Stimulated activated effector memory CD8-positive, alpha-beta T cell treated with anti-CD3 and anti-CD28 coated beads, Interleukin-12 subunit alpha, Interleukin-12 subunit beta, amount 100 ng/mL, for 72 hours (primary cell): ENCODE data around the gene LGALS1.
"Not testable (repeated sequence)": the region's sequence is repeated elsewhere in the genome, so short reads cannot be mapped to it uniquely, and the experiment has no call there.

Source experiments
- ATAC-seq: fragments of 150-1000 bp; cut with Tn5 transposase; 2 replicates; pipeline ENCODE4 v1.10.0; 2021
- DNase-seq, 2 donors: peaks; one replicate each; pipeline ENCODE4 v3.0.0; 2021 to 2022; ENCODE audit warnings: low spot score in 2 of 2
- H3K27ac Mint-ChIP-seq: one replicate; pipeline ENCODE4 v1.8.0; 2022; ENCODE audit warnings: mild to moderate bottlenecking, mixed read lengths
- H3K36me3 Mint-ChIP-seq: one replicate; pipeline ENCODE4 v1.8.0; 2022; ENCODE audit warnings: mild to moderate bottlenecking, mixed read lengths
- H3K4me1 Mint-ChIP-seq: one replicate; pipeline ENCODE4 v1.8.0; 2022; ENCODE audit warnings: mixed read lengths
- H3K4me3 Mint-ChIP-seq: one replicate; pipeline ENCODE4 v1.8.0; 2022; ENCODE audit warnings: mild to moderate bottlenecking, mixed read lengths
- H3K9me3 Mint-ChIP-seq: one replicate; pipeline ENCODE4 v1.8.0; 2022; ENCODE audit warnings: mixed read lengths

Gene LGALS1

DNA sequence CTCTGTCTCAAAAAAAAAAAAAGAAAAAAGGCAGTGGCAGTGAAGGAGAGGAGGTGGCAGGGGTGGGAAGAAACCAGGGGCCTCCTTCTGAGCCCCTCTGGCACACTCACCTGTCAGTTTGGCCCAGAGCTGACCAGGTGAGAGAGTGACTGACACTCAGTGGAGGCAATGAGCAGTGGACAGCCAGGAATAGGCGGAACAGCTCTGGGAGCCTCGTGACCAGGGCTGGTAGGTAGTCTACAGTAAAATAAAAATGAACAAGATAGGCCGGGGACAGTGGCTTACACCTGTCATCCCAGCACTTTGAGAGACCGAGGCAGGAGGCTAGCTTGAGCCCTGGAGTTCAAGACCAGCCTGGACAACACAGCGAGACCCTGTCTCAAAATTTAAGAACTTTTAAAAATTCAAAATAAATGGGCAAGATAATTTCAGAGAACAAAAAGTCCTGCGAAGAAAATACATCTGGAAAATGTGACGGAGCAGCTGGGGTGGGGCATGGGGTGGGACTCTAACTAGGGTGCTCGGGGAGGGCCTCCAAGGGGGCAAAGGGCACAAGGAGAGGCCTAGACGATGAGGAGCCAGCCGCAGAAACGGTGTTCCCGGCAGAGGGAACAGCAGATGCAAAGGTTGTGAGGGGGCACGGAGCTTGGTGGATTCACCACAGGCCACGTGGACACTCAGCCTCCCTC is 20.7 kb upstream of the LGALS1 start:
- H3K9me3 Mint-ChIP-seq = no peaks in the 10 kb centered on the region
- peaks cover 77% of the 10 kb centered on the region for H3K36me3 Mint-ChIP-seq
- peak overlapping the region; percentile 83 for H3K27ac Mint-ChIP-seq
- ATAC-seq (no peak), DNase-seq (no peak)
- H3K4me1 Mint-ChIP-seq = peaks cover 21% of the 10 kb centered on the region
- H3K4me3 Mint-ChIP-seq = no peak overlapping the region

DNA sequence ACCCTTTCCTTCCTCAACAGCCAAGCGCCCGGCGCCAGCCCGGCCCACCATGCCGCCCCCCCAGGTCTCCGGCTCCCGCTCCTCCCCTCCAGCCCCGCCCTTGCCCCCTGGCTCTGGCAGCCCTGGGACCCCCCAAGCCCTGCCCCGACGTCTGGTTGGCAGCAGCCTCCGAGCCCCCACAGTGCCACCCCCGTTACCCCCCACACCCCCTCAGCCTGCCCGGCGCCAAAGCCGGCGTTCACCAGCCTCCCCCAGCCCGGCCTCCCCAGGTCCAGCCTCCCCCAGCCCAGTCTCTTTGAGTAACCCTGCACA is 20.2 kb upstream of the LGALS1 start:
- no peak for DNase-seq
- ATAC-seq = no peak
- Mint-ChIP-seq H3K4me3 (no peak overlapping the region), H3K9me3 (no peaks in the 10 kb centered on the region), H3K4me1 (peaks cover 26% of the 10 kb centered on the region), H3K27ac (no peak overlapping the region), H3K36me3 (peaks cover 72% of the 10 kb centered on the region)

DNA sequence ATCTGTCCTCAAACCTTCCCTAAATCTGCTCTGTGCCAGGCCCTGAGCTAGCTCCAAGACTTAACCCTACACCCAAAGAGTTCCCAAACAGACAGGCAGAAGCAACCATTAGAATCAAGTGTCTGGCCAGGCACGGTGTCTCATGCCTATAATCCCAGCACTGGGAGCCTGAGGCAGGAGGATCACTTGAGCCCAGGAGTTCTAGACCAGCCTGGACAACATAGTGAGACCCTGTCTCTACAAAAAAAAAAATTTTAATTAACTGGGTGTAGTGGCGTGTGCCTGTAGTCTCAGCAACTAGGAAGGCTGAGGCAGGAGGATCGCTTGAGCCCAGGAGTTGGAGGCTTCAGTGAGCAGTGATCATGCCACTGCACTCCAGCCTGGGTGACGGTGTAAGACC is 18.9 kb upstream of the LGALS1 start:
- not testable (repeated sequence) for H3K9me3 Mint-ChIP-seq, DNase-seq, H3K4me3 Mint-ChIP-seq, ATAC-seq
- Mint-ChIP-seq H3K27ac (peak overlapping the region; percentile 39), H3K36me3 (peaks cover 62% of the 10 kb centered on the region), H3K4me1 (peaks cover 40% of the 10 kb centered on the region)

DNA sequence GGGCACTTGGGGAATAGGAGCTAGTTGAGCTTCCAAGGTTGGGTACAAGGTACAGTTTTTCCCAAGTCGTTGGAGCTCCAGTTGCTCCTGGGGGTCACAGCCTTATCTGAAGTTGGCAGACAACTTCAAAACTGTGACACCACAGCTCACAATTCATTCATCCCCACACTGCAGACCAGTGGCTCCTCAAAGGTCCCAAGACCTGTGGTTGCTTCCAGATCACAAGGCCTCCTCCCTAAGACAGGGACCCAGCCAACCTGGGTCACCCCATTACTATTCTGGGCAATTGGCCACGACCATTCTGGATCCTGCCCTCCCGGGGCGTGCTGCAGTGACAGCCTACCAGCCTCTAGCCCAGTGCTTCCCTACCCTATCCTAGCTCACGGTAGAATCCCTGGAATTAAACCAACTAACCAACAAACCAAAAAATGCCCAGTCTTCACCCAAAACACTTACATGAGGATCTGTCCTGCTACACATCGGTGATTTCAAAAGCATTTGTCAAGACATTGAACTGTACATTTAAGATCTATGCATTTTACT is 17.8 kb upstream of the LGALS1 start:
- Mint-ChIP-seq H3K9me3 (no peaks in the 10 kb centered on the region), H3K4me3 (peak overlapping the region; percentile 84), H3K36me3 (peaks cover 62% of the 10 kb centered on the region), H3K4me1 (peaks cover 49% of the 10 kb centered on the region), H3K27ac (peak overlapping the region; percentile 86)
- DNase-seq = no peak
- no peak for ATAC-seq

DNA sequence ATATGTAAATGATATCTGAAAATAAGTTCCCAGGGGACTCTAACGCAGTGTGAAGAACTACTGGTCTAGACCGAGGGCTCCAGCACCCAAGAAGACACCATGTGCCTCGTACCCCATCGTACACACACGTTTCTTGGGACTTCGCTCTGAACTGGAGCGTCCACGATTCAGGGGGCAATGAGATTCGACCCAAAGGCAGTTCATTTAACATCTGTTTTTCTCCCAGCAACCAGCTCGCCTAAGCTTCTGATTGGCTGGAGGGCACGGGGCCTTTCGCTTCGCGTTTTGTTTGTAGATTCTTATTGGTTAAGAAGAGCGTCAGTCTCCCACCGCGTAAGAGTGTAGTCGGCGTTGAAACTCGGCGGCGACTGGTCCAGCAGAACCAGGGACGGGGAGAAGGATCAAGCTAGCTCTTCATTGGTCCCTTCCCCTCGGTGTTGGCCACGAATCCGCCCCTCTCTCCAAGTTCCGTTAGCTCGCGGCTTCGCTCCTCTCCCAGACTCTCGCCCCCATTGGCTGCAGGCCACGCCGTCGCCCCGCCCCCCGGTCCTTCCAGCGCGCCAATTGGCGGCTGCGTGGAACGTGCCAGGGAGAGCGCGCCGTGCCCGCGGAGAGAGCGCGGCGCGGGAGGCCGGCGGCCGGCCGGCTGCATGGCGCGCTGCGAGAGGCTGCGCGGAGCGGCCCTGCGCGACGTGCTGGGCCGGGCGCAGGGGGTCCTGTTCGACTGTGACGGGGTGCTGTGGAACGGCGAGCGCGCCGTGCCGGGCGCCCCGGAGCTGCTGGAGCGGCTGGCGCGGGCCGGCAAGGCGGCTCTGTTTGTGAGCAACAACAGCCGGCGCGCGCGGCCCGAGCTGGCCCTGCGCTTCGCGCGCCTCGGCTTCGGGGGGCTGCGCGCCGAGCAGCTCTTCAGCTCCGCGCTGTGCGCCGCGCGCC is 17.0 kb upstream of the LGALS1 start, which contains the start of gene PDXP:
PDXP (plus strand) TSS at position 591 of the 933 bp plus-strand sequence; CDS start at position 651, 60 bp downstream.
- H3K9me3 Mint-ChIP-seq = no peaks in the 10 kb centered on the region
- peak within 1 kb of the TSS; percentile 86 for H3K27ac Mint-ChIP-seq
- DNase-seq = peak; percentile 96 to 99
- ATAC-seq = peak; percentile 97
- peaks cover 49% of the 10 kb centered on the region for H3K4me1 Mint-ChIP-seq
- H3K36me3 Mint-ChIP-seq = peaks cover 57% of the 10 kb centered on the region
- peak within 1 kb of the TSS; percentile 84 for H3K4me3 Mint-ChIP-seq

DNA sequence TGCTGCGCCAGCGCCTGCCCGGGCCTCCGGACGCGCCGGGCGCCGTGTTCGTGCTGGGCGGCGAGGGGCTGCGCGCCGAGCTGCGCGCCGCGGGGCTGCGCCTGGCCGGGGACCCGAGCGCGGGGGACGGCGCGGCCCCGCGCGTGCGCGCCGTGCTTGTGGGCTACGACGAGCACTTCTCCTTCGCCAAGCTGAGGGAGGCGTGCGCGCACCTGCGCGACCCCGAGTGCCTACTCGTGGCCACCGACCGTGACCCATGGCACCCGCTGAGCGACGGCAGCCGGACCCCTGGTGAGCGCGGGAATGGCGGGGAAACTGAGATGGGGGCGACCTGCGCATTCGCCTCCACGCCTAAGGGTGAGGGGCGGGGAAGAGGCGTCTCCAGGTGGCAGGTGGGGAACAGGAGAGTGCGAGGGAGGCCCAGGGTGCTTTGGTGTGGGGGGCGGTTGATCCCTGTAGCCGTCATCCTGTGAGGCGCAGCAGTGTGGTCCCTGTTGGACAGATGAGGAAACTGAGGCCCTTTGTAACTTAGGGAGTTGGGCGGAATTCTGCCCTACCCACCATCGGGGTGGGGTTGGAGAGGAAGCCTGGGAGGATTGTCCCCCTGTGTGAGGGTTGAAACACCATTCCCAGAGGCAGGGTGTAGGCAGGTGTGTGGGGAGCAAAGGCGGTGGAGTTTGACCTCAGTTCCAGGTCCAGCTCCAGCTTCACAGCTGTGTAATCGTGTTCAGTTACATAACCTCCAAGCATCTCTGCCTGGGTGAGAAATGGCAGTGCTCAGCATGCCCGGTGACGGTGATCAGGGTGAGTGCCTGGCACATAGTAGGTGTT is 16.2 kb upstream of the LGALS1 start:
- Mint-ChIP-seq H3K4me3 (peak overlapping the region; percentile 84), H3K9me3 (no peaks in the 10 kb centered on the region), H3K4me1 (peaks cover 49% of the 10 kb centered on the region), H3K27ac (peak overlapping the region; percentile 61), H3K36me3 (peaks cover 51% of the 10 kb centered on the region)
- DNase-seq = no peak
- ATAC-seq = no peak

DNA sequence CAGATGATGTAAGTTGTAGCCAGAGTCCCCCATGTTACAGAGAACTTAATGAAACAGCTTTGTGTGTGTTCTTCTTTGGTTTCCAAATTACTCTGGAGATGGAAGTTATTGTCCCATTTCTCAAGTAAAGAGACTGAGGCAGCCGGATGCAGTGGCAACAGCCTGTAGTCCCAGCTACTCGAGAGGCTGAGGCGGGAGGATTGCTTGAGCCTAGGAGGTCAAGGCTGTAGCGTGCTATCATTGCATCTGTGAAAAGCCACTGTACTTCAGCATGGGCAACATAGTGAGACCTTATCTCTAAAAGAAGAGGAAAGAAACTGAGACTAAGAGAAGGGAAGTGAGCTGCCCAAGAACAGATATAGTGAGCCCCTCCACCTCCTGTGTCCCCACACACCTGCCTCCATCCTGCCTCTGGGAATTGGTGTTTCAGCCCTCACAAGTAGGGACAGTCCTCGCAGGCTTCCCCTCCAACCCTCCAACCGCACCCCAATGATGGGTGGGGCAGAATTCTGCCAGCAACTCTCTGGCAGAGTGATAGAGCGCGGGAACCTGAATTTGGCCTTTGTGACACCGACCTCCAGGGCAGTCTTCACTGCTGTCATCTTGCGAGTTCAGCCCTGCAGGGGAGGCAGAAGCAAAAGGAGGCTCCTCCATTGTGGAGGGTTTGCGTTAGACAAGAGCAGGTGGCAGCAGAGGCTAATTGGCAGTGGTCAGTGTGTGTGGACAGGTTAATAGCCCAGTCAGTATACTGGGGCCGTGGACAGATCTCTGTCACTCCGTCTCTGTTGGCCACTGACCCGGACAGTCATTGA is 15.3 kb upstream of the LGALS1 start:
- H3K4me1 Mint-ChIP-seq = peaks cover 49% of the 10 kb centered on the region

DNA sequence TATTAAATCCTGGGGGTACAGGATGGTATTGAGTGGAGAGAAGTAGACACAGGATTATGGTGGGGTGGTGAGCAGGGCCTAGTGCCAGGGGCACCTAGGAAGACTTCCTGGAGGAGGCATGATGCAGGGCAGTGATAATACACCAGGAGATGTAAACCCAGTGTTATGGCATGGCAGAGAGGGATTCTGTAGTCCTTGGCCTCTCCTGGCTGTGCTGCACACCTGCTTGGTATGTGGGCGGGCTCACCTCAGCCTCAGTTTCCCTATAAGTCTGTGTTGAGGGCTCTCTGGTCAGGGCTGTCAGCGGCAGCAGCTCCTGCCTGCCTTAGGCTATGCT is 14.8 kb upstream of the LGALS1 start:
- H3K4me1 Mint-ChIP-seq = peaks cover 49% of the 10 kb centered on the region
- H3K4me3 Mint-ChIP-seq = peak overlapping the region; percentile 84
- H3K27ac Mint-ChIP-seq = peak overlapping the region; percentile 45
- no peaks in the 10 kb centered on the region for H3K9me3 Mint-ChIP-seq
- no peak for ATAC-seq
- peaks cover 39% of the 10 kb centered on the region for H3K36me3 Mint-ChIP-seq
- DNase-seq = no peak

More for the DNA sequence above, 15.3 kb upstream of the LGALS1 start:
- H3K9me3 Mint-ChIP-seq = no peaks in the 10 kb centered on the region
- H3K36me3 Mint-ChIP-seq = peaks cover 42% of the 10 kb centered on the region
- DNase-seq (no peak), ATAC-seq (no peak)
- H3K27ac Mint-ChIP-seq = peak overlapping the region; percentile 61
- peak overlapping the region; percentile 84 for H3K4me3 Mint-ChIP-seq

DNA sequence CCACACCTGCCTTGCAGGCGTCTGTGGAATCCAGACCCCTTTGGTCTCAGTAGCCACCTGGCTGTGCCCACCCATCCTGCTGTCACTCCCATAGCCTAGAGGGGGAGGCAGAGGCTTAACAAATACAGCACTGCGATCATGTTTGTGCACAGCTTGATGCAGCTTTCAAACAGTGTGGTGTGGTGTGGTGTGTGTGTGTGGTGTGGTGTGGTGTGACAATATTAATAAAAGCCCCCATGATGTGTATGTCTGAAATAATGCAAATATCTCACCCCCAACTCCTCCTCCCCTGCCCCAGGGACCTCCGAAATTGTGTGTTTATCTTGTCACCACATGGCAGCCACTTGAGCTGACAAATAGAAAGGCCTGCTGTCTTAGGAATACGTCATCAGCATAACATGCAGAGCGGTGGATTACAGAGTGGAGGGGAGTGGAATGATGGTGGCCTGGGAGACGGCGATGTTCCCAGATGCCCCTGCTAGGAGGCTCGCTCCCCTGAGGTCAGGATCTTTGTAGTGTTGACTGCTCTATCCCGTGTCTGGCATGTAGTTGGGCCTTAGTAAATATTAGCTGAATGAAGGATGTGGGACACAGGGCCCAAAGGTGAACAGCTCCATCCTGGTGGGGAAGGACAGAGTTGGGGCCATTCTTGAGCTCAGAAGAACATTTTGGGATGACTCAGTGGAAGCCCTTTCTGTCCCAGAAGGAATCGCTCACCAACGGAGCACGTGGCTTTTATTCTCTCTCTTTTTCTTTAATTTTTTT is 14.1 kb upstream of the LGALS1 start:
- Mint-ChIP-seq H3K36me3 (peaks cover 39% of the 10 kb centered on the region), H3K27ac (peak overlapping the region; percentile 60), H3K4me3 (peak overlapping the region; percentile 84), H3K4me1 (peaks cover 46% of the 10 kb centered on the region), H3K9me3 (no peaks in the 10 kb centered on the region)
- ATAC-seq (no peak), DNase-seq (no peak)

DNA sequence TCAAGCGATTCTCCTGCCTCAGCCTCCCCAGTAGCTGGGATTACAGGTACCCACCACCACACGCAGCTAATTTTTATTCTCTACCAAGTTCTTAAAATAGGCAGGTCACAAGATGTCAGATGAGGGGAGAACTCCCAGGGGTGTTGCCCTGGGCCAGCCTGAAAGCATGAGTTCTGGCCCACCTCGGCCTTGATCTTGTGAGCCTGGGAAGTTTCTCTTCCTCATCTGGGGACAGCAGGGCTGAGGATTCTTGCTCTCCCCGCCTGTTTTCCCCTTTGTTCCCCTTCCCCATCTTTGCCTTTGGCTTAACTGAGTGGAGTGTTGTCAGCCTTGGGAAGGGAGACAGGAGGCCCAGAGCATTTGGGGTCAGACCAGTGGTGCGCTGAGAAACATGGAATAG is 13.4 kb upstream of the LGALS1 start:
- no peak overlapping the region for H3K4me3 Mint-ChIP-seq
- H3K9me3 Mint-ChIP-seq = no peaks in the 10 kb centered on the region
- H3K4me1 Mint-ChIP-seq = peaks cover 43% of the 10 kb centered on the region
- H3K36me3 Mint-ChIP-seq = peaks cover 40% of the 10 kb centered on the region
- DNase-seq (no peak), ATAC-seq (no peak)
- peak overlapping the region; percentile 60 for H3K27ac Mint-ChIP-seq

DNA sequence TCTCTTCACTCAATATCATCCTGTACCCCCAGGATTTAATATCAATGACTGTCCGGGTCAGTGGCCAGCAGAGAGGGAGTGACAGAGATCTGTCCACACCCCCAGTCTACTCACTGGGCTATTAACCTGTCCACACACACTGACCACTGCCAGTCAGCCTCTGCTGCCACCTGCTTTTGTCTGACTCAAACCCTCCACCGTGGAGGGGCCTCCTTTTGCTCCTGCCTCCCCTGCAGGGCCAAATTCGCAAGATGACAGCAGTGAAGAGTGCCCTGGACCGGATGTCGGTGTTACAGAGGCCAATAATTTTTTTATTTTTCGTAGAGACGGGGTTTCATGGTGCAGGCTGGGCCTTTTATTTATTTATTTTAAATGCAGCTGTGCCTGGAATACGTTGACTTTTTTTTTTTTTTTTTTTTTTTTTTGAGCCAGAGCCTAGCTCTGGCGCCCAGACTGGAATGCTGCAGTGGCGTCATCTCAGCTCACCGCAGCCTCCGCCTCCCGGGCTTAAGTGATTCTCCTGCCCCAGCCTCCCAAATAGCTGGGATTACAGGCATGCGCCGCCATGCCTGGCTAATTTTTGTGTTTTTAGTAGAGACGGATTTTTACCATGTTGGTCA is 11.8 kb upstream of the LGALS1 start:
- ATAC-seq (no peak), DNase-seq (no peak)
- H3K4me3 Mint-ChIP-seq = no peak overlapping the region

DNA sequence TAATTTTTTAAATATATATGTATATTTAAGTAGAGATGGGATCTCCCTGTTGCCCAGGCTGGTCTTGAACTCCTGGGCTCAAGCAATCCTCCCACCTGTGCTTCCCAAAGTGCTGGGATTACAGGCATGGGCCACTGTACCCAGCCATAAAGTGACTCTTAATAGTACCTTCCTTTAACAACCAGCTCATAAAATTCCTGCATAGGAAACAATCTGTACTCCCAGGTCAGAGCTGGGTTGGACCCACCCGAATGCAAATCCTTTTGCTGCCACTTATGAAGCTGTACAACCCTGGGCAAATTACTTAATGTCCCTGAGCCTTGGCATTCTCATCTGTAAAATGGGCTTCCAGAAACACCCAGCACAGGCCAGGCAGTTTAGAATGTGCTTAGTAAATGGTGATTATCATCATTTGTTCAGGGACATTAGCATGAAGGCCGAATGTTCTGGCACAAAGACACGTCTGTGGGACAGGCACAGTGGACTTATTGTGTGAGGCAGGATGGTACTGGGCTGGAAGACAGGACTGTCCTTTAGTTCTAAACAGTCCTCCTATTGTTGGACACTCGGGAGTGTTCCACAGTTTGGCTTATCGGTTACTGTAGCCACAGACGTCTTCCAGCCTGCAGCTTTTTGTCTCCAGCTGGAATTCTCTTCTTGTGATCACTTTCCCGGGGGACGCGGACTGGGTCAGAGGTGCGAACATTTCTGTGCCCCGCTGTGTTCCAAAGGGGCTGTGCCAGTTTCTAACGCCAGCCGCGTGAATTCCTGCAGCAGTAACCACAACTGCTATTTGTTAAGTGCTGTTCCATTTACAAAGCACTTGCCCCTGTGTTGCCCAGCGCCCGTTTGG is 11.0 kb upstream of the LGALS1 start:
- DNase-seq (no peak), ATAC-seq (no peak)
- no peak overlapping the region for H3K27ac Mint-ChIP-seq
- H3K36me3 Mint-ChIP-seq = peaks cover 36% of the 10 kb centered on the region
- peaks cover 29% of the 10 kb centered on the region for H3K4me1 Mint-ChIP-seq
- no peaks in the 10 kb centered on the region for H3K9me3 Mint-ChIP-seq
- no peak overlapping the region for H3K4me3 Mint-ChIP-seq

More for the DNA sequence above, 11.8 kb upstream of the LGALS1 start:
- H3K9me3 Mint-ChIP-seq = no peaks in the 10 kb centered on the region
- peaks cover 36% of the 10 kb centered on the region for H3K36me3 Mint-ChIP-seq
- peaks cover 33% of the 10 kb centered on the region for H3K4me1 Mint-ChIP-seq
- no peak overlapping the region for H3K27ac Mint-ChIP-seq

DNA sequence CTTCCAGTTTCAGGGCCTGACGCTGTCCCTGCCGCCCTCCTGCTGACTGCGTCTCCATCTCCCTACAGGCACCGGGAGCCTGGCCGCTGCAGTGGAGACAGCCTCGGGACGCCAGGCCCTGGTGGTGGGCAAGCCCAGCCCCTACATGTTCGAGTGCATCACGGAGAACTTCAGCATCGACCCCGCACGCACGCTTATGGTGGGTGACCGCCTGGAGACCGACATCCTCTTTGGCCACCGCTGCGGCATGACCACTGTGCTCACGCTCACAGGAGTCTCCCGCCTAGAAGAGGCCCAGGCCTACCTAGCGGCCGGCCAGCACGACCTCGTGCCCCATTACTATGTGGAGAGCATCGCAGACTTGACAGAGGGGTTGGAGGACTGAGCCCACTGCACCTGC is 9.9 kb upstream of the LGALS1 start:
- H3K4me1 Mint-ChIP-seq = peaks cover 19% of the 10 kb centered on the region
- H3K9me3 Mint-ChIP-seq = no peaks in the 10 kb centered on the region
- peaks cover 36% of the 10 kb centered on the region for H3K36me3 Mint-ChIP-seq
- ATAC-seq = no peak
- DNase-seq = no peak
- no peak overlapping the region for H3K27ac Mint-ChIP-seq
- no peak overlapping the region for H3K4me3 Mint-ChIP-seq
